ENCODE measurements around the gene ZNF629. TPM values are rescaled to one million over a fixed set of nuclear protein-coding genes. Genes with fewer than 3 reads are reported as not detected.
A peak's percentile ranks its signal among the peaks of the same experiment; 100 is the strongest.

The ZNF629 gene
- total RNA-seq, 4 donors from 2014 or later, result 10.9 to 18.1 (median 16.0) TPM

DNA sequence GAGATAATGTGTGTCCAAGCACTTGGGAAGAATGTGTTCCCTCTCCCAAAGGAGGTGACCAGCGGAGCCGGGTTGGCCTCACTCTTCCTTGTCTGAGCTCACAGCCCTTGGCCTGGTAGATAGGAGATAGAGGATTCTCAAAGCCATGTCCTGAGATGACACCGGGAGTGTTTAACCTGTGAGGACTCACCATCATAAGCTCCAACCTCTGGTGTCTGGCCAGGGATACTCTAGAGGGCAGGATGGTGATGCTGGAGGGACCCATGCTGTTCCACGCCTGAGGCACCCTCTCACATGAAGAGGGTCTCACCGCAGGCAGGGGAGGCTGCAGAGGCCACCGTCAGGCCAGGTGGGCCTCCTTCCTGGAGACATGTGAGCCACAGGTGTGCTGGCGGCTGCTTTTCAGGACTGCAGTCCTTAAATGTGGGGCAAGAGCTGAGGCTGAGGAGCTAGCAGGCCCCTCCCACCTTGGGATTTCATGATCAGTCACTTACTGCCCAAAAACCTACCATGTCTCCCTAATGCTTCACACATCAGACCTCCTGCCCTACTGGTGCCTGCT lies 6.6 kb upstream of the ZNF629 start:
- TF ChIP-seq, protein P1, sequence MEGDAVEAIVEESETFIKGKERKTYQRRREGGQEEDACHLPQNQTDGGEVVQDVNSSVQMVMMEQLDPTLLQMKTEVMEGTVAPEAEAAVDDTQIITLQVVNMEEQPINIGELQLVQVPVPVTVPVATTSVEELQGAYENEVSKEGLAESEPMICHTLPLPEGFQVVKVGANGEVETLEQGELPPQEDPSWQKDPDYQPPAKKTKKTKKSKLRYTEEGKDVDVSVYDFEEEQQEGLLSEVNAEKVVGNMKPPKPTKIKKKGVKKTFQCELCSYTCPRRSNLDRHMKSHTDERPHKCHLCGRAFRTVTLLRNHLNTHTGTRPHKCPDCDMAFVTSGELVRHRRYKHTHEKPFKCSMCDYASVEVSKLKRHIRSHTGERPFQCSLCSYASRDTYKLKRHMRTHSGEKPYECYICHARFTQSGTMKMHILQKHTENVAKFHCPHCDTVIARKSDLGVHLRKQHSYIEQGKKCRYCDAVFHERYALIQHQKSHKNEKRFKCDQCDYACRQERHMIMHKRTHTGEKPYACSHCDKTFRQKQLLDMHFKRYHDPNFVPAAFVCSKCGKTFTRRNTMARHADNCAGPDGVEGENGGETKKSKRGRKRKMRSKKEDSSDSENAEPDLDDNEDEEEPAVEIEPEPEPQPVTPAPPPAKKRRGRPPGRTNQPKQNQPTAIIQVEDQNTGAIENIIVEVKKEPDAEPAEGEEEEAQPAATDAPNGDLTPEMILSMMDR (IDR thresholded peaks at IDR 0.05), result no peak
- TF ChIP-seq POLR2A (IDR thresholded peaks at IDR 0.05), result no peak
- intact Hi-C loops (cut with DNase I; ENCODE audit: low total_unique reads), result no loop called here
- DNase-seq (ENCODE audit: low spot score in 2 of 2), result no peak
- no peak overlapping the region for H3K4me3 ChIP-seq (ENCODE audit: low read depth, poor library complexity, severe bottlenecking)
- WGBS, 2 donors, result 89 to 90% methylated on average over 7 of the region's 7 CpGs

DNA sequence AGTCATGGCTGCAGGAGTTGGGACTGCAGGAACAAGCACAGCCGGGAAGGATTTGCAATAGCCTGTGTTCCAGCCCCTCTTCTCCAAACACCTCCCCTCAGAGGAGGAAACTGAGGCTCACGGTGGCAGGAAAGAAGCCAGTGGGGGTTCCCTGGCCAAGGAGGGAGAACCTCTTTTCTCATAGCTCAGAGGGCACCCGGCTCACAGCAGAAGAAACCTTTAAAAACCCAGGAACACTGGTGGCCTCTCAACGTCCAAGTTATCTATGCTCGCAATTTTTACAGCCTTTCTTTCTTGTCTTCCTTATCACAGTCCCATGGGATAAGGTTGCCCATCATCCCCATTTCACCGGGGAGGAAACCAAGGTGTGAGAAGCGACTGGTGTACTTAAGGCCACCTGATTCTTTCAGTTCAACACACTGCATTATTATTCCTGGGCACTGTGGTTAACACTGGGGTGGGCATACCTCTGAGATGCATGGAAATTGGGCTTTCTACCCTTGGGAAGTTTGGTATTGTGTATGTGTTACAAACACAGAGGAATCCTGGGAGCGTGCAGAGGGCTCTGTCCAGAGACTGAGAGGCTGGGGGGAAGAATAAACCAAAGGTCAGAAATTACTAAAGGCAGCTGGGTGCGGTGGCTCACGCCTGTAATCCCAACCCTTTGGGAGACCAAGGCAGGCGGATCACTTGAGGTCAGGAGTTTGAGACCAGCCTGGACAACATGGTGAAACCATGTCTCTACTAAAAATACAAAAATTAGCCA lies 791 bp upstream of the ZNF629 start:
- TF ChIP-seq, protein P1 (IDR thresholded peaks at IDR 0.05), result no peak
- TF ChIP-seq POLR2A (IDR thresholded peaks at IDR 0.05), result no peak
- DNase-seq (ENCODE audit: low spot score in 2 of 2), result no peak
- intact Hi-C loops (cut with DNase I; ENCODE audit: low total_unique reads), result no loop called here

DNA sequence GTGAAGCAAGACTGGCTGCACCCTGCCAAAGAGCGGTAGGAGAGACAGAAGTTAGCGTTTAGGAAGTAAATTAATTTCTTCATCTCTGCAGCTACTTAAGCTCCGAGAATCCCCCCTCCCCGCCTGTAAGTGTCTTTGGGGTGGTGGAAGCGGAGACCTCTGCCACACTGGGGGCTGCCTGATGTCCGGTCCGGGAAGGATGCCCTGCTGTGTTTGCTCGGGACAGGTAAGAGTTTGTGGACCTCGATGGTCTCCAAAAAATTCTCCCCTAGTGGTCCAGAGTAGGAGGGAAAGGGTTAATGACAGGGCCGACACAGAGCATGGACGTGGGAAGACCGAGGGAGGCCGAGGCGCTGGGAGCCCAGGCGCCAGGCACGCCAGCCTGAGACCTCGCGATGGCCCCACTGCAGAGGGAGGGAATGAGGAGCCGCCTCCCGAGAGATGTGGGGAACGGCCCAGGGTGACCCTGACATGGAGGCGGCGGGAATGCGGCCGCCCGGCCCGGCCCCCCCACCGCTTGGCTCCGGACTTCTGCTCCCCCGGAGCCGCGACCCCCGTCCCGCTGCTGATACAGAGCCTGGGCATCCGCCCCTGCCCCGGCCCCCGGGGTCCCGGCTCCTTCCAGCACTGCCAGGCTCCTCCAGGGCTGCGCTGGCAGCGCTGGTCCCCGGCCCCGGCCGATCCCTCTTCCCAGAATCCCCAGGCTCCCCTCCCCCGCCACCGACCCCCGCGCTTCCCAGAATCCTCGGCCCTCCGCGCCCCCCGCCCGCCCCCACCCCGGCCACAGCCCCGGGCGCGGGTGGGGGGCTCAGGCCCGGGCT lies 680 bp downstream of the ZNF629 start:
- intact Hi-C loops (cut with DNase I; ENCODE audit: low total_unique reads), result no loop called here
- DNase-seq (ENCODE audit: low spot score in 2 of 2), result no peak
- 4% methylated on average over 29 to 35 of the region's 57 CpGs for WGBS, 2 donors
- TF ChIP-seq, protein P1 (IDR thresholded peaks at IDR 0.05), result no peak
- TF ChIP-seq POLR2A (IDR thresholded peaks at IDR 0.05), result no peak
- peak overlapping the region; percentile 88 for H3K4me3 ChIP-seq (ENCODE audit: low read depth, poor library complexity, severe bottlenecking)

More for the DNA sequence above, 791 bp upstream of the ZNF629 start:
- 42 to 45% methylated on average over 11 of the region's 11 CpGs for WGBS, 2 donors
- H3K4me3 ChIP-seq (ENCODE audit: low read depth, poor library complexity, severe bottlenecking), result peak overlapping the region; percentile 88

DNA sequence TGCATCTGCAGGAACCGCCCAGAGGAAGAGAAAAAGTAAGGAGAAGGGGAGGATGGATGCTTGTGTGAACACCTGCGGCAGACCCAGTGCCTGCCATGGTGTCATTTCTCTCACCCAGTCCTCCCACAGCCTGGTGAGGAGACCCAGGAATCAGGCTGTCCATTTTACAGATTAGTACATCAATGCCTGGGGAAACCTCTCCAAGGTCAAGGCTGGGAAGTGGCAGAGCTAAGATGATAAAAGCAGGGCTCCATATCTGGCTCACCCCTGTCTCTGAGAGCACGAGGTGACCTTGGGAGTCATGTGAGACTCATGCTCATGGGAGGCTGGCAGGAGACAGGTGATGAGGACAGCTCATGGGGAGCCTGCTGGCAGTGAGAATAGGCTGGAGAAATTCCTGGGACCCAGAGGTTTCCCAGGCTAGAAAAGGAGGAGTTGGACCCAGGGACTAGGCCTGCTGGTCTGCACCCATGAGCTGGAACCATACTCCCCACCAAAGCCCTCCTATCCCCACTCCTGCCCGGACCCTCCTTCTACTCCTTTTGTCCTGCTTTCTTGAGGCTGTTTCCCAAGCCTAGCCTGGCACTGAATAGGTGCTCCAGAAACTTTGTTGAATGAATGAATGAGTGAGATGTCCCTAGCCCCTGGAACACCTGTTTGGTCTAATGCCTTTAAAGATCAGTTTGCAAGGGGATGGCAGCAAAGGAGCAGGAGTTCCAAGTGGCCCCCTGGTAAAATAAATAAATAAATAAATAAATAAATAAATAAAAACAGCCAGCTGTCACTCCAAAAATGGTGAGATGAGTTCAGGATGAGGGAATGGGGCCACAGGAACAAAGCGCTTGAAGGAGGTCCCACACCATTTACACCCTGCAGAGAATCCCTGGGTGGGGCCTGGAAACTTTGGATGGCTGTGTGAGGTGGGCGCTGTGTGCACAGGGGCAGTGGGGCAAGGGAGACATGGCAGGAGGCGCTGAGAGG lies 1.6 kb downstream of the ZNF629 start:
- WGBS, 2 donors, result 71 to 77% methylated on average over 7 of the region's 7 CpGs
- TF ChIP-seq, protein P1 (IDR thresholded peaks at IDR 0.05), result no peak
- no peak for TF ChIP-seq POLR2A (IDR thresholded peaks at IDR 0.05)
- H3K4me3 ChIP-seq (ENCODE audit: low read depth, poor library complexity, severe bottlenecking), result no peak overlapping the region
- no peak for DNase-seq (ENCODE audit: low spot score in 2 of 2)
- intact Hi-C loops (cut with DNase I; ENCODE audit: low total_unique reads), result no loop called here

DNA sequence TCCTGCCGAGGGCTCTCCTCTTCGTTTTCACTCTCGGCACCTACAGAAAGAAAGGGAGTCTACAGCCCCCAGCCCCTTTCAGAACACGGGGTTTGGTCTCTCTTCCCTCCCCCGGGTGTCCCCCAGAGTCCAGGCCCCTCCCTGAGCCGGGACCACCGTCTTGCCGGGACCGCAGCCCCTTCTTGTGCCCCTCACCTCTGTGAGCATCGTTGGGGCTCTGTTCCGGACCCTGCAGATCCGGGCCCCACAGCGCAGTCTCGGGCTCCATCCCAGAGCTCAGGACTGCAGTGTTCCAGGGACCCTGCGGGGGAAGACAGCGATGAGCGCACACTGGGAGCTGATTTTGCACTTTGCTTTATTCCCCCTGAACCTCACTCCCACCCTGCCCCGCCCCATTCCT lies 2.8 kb downstream of the ZNF629 start:
- WGBS, 2 donors, result 87 to 92% methylated on average over 18 of the region's 18 CpGs
- intact Hi-C loops (cut with DNase I; ENCODE audit: low total_unique reads), result no loop called here
- DNase-seq (ENCODE audit: low spot score in 2 of 2), result no peak
- no peak for TF ChIP-seq POLR2A (IDR thresholded peaks at IDR 0.05)
- TF ChIP-seq, protein P1 (IDR thresholded peaks at IDR 0.05), result no peak
- no peak overlapping the region for H3K4me3 ChIP-seq (ENCODE audit: low read depth, poor library complexity, severe bottlenecking)
